ENCODE measurements around the gene BTBD10. TPM values are rescaled to one million over a fixed set of nuclear protein-coding genes. Genes with fewer than 3 reads are reported as not detected.
A peak's percentile ranks its signal among the peaks of the same experiment; 100 is the strongest.

Gene BTBD10
- total RNA-seq, 1 experiment from 2014 or later = 30.2 TPM

DNA sequence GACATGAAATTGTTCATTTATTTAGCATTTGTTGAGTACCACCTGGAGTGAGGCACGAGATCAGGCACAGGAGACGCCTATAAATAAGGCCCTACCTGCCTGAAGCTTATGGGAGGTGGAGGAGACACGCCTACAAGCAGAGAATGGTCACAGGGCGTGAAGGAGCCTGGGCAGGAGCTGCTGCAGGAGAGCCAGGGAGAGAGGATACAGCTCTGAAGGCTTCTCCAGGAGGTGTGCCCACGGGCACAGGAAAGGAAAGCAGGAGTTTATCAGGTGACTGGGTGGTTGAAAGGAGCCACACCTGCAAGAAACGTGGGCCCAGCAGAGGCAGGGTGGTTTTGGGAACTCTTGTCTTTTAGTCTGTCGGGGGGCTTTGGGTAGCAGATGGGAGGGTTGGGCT is 115.1 kb downstream of the BTBD10 start:
- Histone ChIP-seq H3K4me2 (ENCODE audit: low read length) (no peak overlapping the region), H3F3A (ENCODE audit: low read length, unreplicated experiment) (no peaks in the 10 kb centered on the region), H3K27ac (ENCODE audit: low read length) (no peak overlapping the region), H3K9ac (ENCODE audit: low read length) (no peak overlapping the region), H2AFZ (ENCODE audit: low read length) (no peak overlapping the region), H3K4me3 (ENCODE audit: low read length) (no peak overlapping the region), H3K27me3 (ENCODE audit: low read length) (no peaks in the 10 kb centered on the region), H3K4me1 (ENCODE audit: insufficient read depth, low read length) (no peaks in the 10 kb centered on the region), H3K79me2 (ENCODE audit: low read length) (no peaks in the 10 kb centered on the region), H3K9me3 (ENCODE audit: low read length) (no peaks in the 10 kb centered on the region), H3K9me2 (replicated peaks; ENCODE audit: low read length) (no peaks in the 10 kb centered on the region), H3K36me3 (ENCODE audit: low read depth, low read length) (no peaks in the 10 kb centered on the region), H4K20me1 (ENCODE audit: low read length) (no peaks in the 10 kb centered on the region)
- DNase-seq (no peak), ATAC-seq (peak; percentile 10; the same call in 1 of the 2 replicates)
- ChIA-PET CTCF (no interaction called here), POLR2A (ENCODE audit: unreplicated experiment) (no interaction called here)
- BruUV-seq (replicated peaks) = no TSS peak
- intact Hi-C loops (cut with micrococcal nuclease) = no loop called here
- TF ChIP-seq, protein P1, sequence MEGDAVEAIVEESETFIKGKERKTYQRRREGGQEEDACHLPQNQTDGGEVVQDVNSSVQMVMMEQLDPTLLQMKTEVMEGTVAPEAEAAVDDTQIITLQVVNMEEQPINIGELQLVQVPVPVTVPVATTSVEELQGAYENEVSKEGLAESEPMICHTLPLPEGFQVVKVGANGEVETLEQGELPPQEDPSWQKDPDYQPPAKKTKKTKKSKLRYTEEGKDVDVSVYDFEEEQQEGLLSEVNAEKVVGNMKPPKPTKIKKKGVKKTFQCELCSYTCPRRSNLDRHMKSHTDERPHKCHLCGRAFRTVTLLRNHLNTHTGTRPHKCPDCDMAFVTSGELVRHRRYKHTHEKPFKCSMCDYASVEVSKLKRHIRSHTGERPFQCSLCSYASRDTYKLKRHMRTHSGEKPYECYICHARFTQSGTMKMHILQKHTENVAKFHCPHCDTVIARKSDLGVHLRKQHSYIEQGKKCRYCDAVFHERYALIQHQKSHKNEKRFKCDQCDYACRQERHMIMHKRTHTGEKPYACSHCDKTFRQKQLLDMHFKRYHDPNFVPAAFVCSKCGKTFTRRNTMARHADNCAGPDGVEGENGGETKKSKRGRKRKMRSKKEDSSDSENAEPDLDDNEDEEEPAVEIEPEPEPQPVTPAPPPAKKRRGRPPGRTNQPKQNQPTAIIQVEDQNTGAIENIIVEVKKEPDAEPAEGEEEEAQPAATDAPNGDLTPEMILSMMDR (conservative IDR thresholded peaks at IDR 0.05; ENCODE audit: low read depth, low read length) = no peak
- TF ChIP-seq EZH2phosphoT487 (IDR thresholded peaks at IDR 0.05; ENCODE audit: borderline replicate concordance, low read length) (no peak), EZH2 (IDR thresholded peaks at IDR 0.05; ENCODE audit: low read length, unreplicated experiment) (no peak)

GRCh38 chr11:13346470-13346869 is 116.6 kb downstream of the BTBD10 start:
- Histone ChIP-seq H3K4me3 (ENCODE audit: low read length) (no peak overlapping the region), H3K27me3 (ENCODE audit: low read length) (no peaks in the 10 kb centered on the region), H3K36me3 (ENCODE audit: low read depth, low read length) (no peaks in the 10 kb centered on the region), H3F3A (ENCODE audit: low read length, unreplicated experiment) (no peaks in the 10 kb centered on the region), H3K9me3 (ENCODE audit: low read length) (no peaks in the 10 kb centered on the region), H3K4me2 (ENCODE audit: low read length) (no peak overlapping the region), H2AFZ (ENCODE audit: low read length) (no peak overlapping the region), H3K4me1 (ENCODE audit: insufficient read depth, low read length) (no peaks in the 10 kb centered on the region), H3K27ac (ENCODE audit: low read length) (no peak overlapping the region), H3K9ac (ENCODE audit: low read length) (no peak overlapping the region), H3K79me2 (ENCODE audit: low read length) (no peaks in the 10 kb centered on the region), H4K20me1 (ENCODE audit: low read length) (no peaks in the 10 kb centered on the region), H3K9me2 (replicated peaks; ENCODE audit: low read length) (no peaks in the 10 kb centered on the region)
- BruUV-seq (replicated peaks) = no TSS peak
- intact Hi-C loops (cut with micrococcal nuclease) = no loop called here
- ATAC-seq (no peak), DNase-seq (no peak)
- TF ChIP-seq, protein P1 (conservative IDR thresholded peaks at IDR 0.05; ENCODE audit: low read depth, low read length) = no peak
- TF ChIP-seq EZH2 (IDR thresholded peaks at IDR 0.05; ENCODE audit: low read length, unreplicated experiment) = no peak
- no peak for TF ChIP-seq EZH2phosphoT487 (IDR thresholded peaks at IDR 0.05; ENCODE audit: borderline replicate concordance, low read length)
- CTCF ChIA-PET = interaction anchor here (0.9 kb wide), 1 partner anchor 136 kb away, joined by 3 read pairs; no protein-coding TSS in a partner anchor
- POLR2A ChIA-PET (ENCODE audit: unreplicated experiment) = no interaction called here

- H2AFZ ChIP-seq (ENCODE audit: low read length) = no peak overlapping the region
- intact Hi-C loops (cut with micrococcal nuclease) = loop anchor here (1.0 kb wide), 3 partner anchors 95 to 162 kb away; no protein-coding TSS in a partner anchor
- H3K79me2 ChIP-seq (ENCODE audit: low read length) = no peaks in the 10 kb centered on the region
- no peak overlapping the region for H3K9ac ChIP-seq (ENCODE audit: low read length)
- TF ChIP-seq EZH2phosphoT487 (IDR thresholded peaks at IDR 0.05; ENCODE audit: borderline replicate concordance, low read length) (no peak), EZH2 (IDR thresholded peaks at IDR 0.05; ENCODE audit: low read length, unreplicated experiment) (no peak)
- TF ChIP-seq, protein P1 (conservative IDR thresholded peaks at IDR 0.05; ENCODE audit: low read depth, low read length) = no peak
- no peaks in the 10 kb centered on the region for H3K9me2 ChIP-seq (replicated peaks; ENCODE audit: low read length)
- H3K27ac ChIP-seq (ENCODE audit: low read length) = no peak overlapping the region
- H3K4me1 ChIP-seq (ENCODE audit: insufficient read depth, low read length) = peaks cover 8% of the 10 kb centered on the region
- H3K4me3 ChIP-seq (ENCODE audit: low read length) = no peak overlapping the region
- ChIA-PET CTCF (interaction anchor here (0.7 to 2.8 kb wide), 2 partner anchors 135 to 189 kb away, joined by 3 to 14 read pairs; no protein-coding TSS in a partner anchor), POLR2A (ENCODE audit: unreplicated experiment) (no interaction called here)
- H3K27me3 ChIP-seq (ENCODE audit: low read length) = no peaks in the 10 kb centered on the region
- H3F3A ChIP-seq (ENCODE audit: low read length, unreplicated experiment) = no peaks in the 10 kb centered on the region
- BruUV-seq (replicated peaks) = no TSS peak
- H3K4me2 ChIP-seq (ENCODE audit: low read length) = no peak overlapping the region
- DNase-seq = no peak
- H4K20me1 ChIP-seq (ENCODE audit: low read length) = no peaks in the 10 kb centered on the region
- no peak for ATAC-seq
- no peaks in the 10 kb centered on the region for H3K36me3 ChIP-seq (ENCODE audit: low read depth, low read length)
- no peaks in the 10 kb centered on the region for H3K9me3 ChIP-seq (ENCODE audit: low read length)
Measured at GRCh38 chr11:13344818-13345217, 118.2 kb downstream of the BTBD10 start.

Data from PC-3 (cell line).